ENCODE data around the gene LYG1. TPM values are rescaled to one million over a fixed set of nuclear protein-coding genes. Genes with fewer than 3 reads are reported as not detected.

LYG1 gene
- total RNA-seq, 2 experiments from 2014 or later = 1.4 to 1.6 TPM

DNA sequence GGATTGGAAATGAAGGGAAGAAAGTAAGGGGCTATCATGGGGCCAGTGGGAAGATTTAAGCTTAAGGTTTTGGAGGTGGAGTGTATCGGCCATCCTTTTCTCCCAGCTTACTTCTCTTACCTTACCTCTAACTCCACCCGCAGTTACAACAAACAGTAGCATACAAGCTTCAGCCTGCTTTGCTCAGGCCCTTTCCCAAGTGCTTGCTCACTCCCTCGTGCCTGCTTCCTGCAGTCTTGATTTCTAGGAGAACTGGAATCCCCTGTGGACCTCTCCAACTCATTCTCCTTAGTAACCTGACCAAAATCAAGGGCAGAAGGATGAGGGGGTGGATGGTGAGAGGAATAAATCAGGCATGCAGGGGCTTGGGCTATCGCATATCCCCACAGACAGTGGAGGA lies 39.8 kb downstream of the LYG1 start:
- DNase-seq = no peak
- Mint-ChIP-seq H3K4me3 (no peak overlapping the region), H3K4me1 (ENCODE audit: low read depth) (no peaks in the 10 kb centered on the region), H3K36me3 (ENCODE audit: low read depth) (no peaks in the 10 kb centered on the region), H3K27me3 (ENCODE audit: low read depth) (no peaks in the 10 kb centered on the region), H3K9me3 (ENCODE audit: insufficient read depth) (no peaks in the 10 kb centered on the region), H3K27ac (no peak overlapping the region)
- ChIA-PET CTCF (no interaction called here), POLR2A (no interaction called here)
- ATAC-seq = no peak

DNA sequence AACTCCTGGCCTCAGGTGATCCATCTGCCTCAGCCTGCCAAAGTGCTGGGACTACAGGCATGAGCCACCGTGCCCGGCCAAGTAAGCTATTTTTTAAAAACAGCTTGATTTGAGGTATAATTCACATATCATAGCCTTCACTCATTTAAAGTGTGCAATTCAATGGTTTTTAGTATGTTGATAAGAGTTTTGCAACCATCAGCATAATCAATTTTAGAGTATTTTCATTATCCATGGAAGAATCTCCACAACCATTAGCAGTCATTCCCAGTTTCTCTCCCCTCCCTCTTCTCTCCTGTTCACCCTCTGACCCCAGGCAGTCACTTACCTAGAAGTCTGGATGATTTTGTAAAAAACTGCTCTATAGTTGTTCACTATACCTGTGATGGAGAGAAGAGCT lies 40.8 kb downstream of the LYG1 start:
- ChIA-PET POLR2A (interaction anchor here (1.0 kb wide), 1 partner anchor 80 kb away, joined by 3 read pairs; no protein-coding TSS in a partner anchor), CTCF (no interaction called here)
- ATAC-seq (no peak), DNase-seq (no peak)
- H3K4me3 Mint-ChIP-seq = no peak overlapping the region
- H3K27me3 Mint-ChIP-seq (ENCODE audit: low read depth) = no peaks in the 10 kb centered on the region
- no peak overlapping the region for H3K27ac Mint-ChIP-seq
- H3K36me3 Mint-ChIP-seq (ENCODE audit: low read depth) = no peaks in the 10 kb centered on the region
- no peaks in the 10 kb centered on the region for H3K4me1 Mint-ChIP-seq (ENCODE audit: low read depth)
- no peaks in the 10 kb centered on the region for H3K9me3 Mint-ChIP-seq (ENCODE audit: insufficient read depth)

DNA sequence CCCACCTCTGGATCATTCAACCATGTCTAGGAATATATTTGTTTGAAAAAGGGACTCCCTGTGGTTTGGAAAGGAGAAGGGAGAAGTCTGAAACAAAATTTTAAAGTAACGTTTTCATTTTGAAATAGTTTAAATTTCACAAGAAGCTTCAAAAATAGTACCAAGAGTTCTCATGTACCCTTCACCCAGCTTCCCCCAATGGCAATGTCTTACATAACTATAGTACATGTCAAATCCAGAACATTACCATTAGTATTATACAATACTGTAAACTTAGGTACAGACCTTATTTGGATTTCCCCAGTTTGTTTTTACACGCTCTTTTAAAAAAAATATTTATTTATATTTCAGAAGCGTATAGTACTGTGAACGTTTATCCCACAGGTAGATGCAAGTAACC lies 41.5 kb downstream of the LYG1 start:
- no peaks in the 10 kb centered on the region for H3K27me3 Mint-ChIP-seq (ENCODE audit: low read depth)
- CTCF ChIA-PET = interaction anchor here (0.6 kb wide), 1 partner anchor 1599 kb away, joined by 3 read pairs; no protein-coding TSS in a partner anchor
- no peak overlapping the region for H3K4me3 Mint-ChIP-seq
- DNase-seq (no peak), ATAC-seq (no peak)
- H3K27ac Mint-ChIP-seq = no peak overlapping the region
- H3K9me3 Mint-ChIP-seq (ENCODE audit: insufficient read depth) = no peaks in the 10 kb centered on the region
- H3K4me1 Mint-ChIP-seq (ENCODE audit: low read depth) = no peaks in the 10 kb centered on the region
- POLR2A ChIA-PET = no interaction called here
- H3K36me3 Mint-ChIP-seq (ENCODE audit: low read depth) = no peaks in the 10 kb centered on the region

DNA sequence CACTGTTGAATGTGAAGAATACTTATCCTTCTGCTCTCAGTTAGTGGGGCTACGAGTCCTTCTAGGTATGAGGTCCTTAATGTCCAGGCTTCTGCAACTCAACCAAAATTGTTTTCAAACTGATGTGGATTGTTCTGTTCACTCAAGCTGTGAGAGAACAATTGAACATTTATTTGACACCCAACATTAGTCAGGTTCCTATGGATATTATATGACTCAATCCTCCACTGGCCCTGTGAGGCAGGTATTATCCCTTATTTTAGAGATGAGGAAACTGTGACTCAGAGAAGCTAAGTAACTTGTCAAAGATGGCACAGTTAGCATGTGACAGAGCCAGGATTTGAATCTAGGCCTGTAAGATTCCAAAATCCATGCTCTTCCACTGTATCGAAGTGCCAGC lies 44.3 kb downstream of the LYG1 start:
- H3K9me3 Mint-ChIP-seq (ENCODE audit: insufficient read depth) = no peaks in the 10 kb centered on the region
- ChIA-PET POLR2A (no interaction called here), CTCF (no interaction called here)
- ATAC-seq (no peak), DNase-seq (no peak)
- H3K27ac Mint-ChIP-seq = no peak overlapping the region
- no peak overlapping the region for H3K4me3 Mint-ChIP-seq
- no peaks in the 10 kb centered on the region for H3K36me3 Mint-ChIP-seq (ENCODE audit: low read depth)
- H3K4me1 Mint-ChIP-seq (ENCODE audit: low read depth) = no peaks in the 10 kb centered on the region
- no peaks in the 10 kb centered on the region for H3K27me3 Mint-ChIP-seq (ENCODE audit: low read depth)

DNA sequence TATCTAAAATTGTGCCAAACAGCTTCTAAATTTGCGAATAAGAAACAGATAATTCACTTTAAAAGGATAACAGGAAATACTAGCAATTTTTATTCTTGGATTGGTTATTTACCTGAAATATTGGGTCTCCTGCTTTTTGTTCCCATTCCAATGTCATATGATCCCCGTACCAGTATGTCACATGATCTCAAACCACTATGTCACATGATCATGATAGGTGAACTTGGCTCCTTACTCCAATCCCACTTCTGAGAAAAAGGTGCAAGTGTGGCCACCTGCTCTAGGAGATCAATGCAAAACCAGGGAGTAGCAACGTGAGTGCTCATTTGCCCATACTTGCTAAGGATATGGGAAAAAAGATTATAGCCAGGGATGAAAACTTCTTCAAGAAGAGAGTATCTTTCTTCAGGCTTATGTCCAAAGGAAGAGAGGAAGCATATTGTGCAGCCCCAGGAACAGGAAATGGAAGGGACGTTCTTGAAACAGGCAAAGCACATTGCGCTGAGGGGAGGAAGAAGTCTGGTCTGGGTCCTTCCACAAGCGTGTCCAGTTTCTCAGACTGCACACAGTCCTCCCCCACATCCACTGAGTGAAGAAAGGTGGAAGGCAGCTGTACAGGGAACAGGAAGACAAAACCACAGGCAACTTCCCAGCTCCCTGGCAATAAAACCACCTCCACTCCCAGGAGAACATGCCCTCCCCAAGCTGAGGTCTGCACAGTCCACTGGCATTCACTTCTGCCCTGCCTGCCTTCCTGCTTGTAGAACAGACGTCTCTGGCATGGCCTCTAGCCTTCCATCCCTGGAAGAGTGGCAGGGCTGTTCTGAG lies 45.3 kb downstream of the LYG1 start, which contains the start of gene LYG2:
Gene LYG2, minus strand, starts transcription at position 176 of the 828 bp plus-strand sequence. CDS start 1,406 bp downstream, outside the sequence.
- DNase-seq (no peak), ATAC-seq (no peak)
- CTCF ChIA-PET = no interaction called here
- H3K27ac Mint-ChIP-seq = no peak within 1 kb of the TSS
- H3K4me1 Mint-ChIP-seq (ENCODE audit: low read depth) = no peaks in the 10 kb centered on the region
- H3K9me3 Mint-ChIP-seq (ENCODE audit: insufficient read depth) = no peaks in the 10 kb centered on the region
- H3K4me3 Mint-ChIP-seq = no peak within 1 kb of the TSS
- POLR2A ChIA-PET = no interaction called here
- no peaks in the 10 kb centered on the region for H3K27me3 Mint-ChIP-seq (ENCODE audit: low read depth)
- H3K36me3 Mint-ChIP-seq (ENCODE audit: low read depth) = no peaks in the 10 kb centered on the region

DNA sequence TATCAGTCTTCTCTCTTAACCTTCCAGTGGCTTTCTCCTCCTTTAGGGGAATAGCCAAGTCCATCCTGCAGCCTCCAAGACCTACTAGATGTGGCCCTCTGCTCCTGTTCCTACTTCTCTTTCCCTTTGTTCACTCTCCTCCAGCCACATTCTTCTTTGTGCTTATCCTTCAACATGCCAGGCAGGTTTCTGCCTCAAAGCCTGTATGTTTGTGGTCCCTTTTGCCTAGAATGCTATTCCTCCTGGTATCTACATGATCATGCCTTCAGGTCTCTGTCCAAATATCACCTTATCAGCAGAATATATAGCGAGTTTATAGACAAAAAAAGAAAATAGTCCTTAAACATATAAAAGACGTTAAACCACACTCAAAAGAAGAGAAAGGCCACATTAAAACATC lies 51.0 kb downstream of the LYG1 start:
- Mint-ChIP-seq H3K4me3 (no peak overlapping the region), H3K27me3 (ENCODE audit: low read depth) (no peaks in the 10 kb centered on the region), H3K4me1 (ENCODE audit: low read depth) (no peaks in the 10 kb centered on the region), H3K27ac (no peak overlapping the region), H3K36me3 (ENCODE audit: low read depth) (no peaks in the 10 kb centered on the region), H3K9me3 (ENCODE audit: insufficient read depth) (no peaks in the 10 kb centered on the region)
- POLR2A ChIA-PET = no interaction called here
- ATAC-seq (no peak), DNase-seq (no peak)
- CTCF ChIA-PET = no interaction called here

DNA sequence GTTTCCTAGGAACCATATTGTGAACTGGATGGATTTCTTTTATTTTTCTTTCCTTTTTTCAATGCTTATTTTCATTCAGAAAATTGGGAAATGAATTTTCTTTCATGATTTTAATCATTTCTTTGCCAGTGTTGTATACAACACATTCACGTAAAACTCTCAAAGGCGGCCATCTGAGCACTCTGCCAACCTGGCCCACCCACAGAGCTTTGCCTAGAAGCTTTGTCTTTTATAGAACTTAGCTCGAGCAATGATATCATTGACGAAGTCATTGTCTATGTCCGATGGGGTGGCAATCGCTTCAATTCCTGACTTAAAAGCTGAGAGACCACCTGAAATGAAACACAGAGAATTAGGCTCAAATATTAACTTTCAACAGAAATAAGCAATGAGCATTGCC lies 58.8 kb downstream of the LYG1 start:
- no peak overlapping the region for H3K27ac Mint-ChIP-seq
- CTCF ChIA-PET = no interaction called here

DNA sequence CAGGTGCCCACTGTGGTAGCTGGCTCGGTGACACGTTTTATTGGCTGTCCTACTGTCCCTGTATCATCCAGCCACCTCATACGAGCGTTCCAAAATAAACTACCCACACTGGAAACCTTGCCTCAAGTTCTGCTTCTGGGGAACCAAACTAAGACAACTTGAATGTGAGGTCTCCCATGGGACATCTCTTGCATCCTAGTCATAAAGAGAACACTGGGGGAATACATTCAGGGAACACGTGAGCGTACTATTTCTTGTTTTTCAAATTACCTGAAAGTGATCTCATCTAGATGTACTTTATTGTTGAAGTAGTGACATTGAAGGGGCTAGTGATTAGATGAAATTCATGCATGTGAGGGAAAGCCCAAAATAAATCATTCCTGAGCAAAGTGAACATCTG lies 60.6 kb downstream of the LYG1 start:
- H3K4me1 Mint-ChIP-seq (ENCODE audit: low read depth) = no peaks in the 10 kb centered on the region
- ATAC-seq (no peak), DNase-seq (no peak)
- no peak overlapping the region for H3K4me3 Mint-ChIP-seq
- no peaks in the 10 kb centered on the region for H3K9me3 Mint-ChIP-seq (ENCODE audit: insufficient read depth)
- ChIA-PET CTCF (no interaction called here), POLR2A (no interaction called here)
- no peaks in the 10 kb centered on the region for H3K27me3 Mint-ChIP-seq (ENCODE audit: low read depth)
- H3K27ac Mint-ChIP-seq = no peak overlapping the region
- H3K36me3 Mint-ChIP-seq (ENCODE audit: low read depth) = no peaks in the 10 kb centered on the region

More for the DNA sequence above, 58.8 kb downstream of the LYG1 start:
- Mint-ChIP-seq H3K4me3 (no peak overlapping the region), H3K36me3 (ENCODE audit: low read depth) (no peaks in the 10 kb centered on the region), H3K4me1 (ENCODE audit: low read depth) (no peaks in the 10 kb centered on the region), H3K9me3 (ENCODE audit: insufficient read depth) (no peaks in the 10 kb centered on the region), H3K27me3 (ENCODE audit: low read depth) (no peaks in the 10 kb centered on the region)
- DNase-seq (no peak), ATAC-seq (no peak)
- POLR2A ChIA-PET = no interaction called here

DNA sequence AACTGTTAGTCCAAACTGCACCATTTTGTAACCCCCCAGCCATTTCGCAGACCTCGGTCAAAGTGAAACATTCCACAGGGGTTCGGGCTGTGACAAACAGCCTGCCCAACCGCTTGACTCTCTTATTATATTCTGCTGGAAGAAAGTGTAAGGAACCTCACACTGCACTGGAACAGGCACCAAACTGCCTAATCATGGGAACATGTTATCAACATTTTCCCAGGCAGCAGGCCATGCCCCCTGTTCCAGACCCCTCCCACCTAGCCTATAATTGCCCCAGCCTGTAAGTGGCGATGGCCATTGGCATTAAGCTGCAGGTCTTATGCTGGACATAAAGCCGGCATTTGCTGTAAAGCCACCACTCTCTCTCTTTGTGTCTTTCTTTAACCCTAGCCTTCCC lies 62.4 kb downstream of the LYG1 start:
- Mint-ChIP-seq H3K27me3 (ENCODE audit: low read depth) (no peaks in the 10 kb centered on the region), H3K9me3 (ENCODE audit: insufficient read depth) (no peaks in the 10 kb centered on the region), H3K27ac (no peak overlapping the region), H3K4me1 (ENCODE audit: low read depth) (no peaks in the 10 kb centered on the region), H3K36me3 (ENCODE audit: low read depth) (no peaks in the 10 kb centered on the region), H3K4me3 (no peak overlapping the region)
- DNase-seq (no peak), ATAC-seq (no peak)
- POLR2A ChIA-PET = no interaction called here
- CTCF ChIA-PET = no interaction called here

Other genes with a start within 250 kb of the LYG1 start
- under 1 TPM; 0.37 to 0.86 TPM for gene C2orf15, start 159.5 kb downstream of the LYG1 start, total RNA-seq
- 1 to 10 TPM; 6.0 to 6.9 TPM for gene TSGA10, start 146.3 kb downstream of the LYG1 start, total RNA-seq
- 1 to 10 TPM; 7.5 to 7.9 TPM for gene LIPT1, start 146.2 kb downstream of the LYG1 start, total RNA-seq
- 10 to 100 TPM; 51.3 to 53.3 TPM for gene MITD1, start 120.1 kb downstream of the LYG1 start, total RNA-seq
- 10 to 100 TPM; 23.3 to 24.4 TPM for gene MRPL30, start 120.0 kb downstream of the LYG1 start, total RNA-seq
- not detected for gene LYG2, start 45.5 kb downstream of the LYG1 start, total RNA-seq
- gene TXNDC9, start 35.1 kb upstream of the LYG1 start, total RNA-seq = 10 to 100 TPM; 34.7 to 38.3 TPM
- 10 to 100 TPM; 47.5 TPM for gene EIF5B, start 36.2 kb upstream of the LYG1 start, total RNA-seq
- 10 to 100 TPM; 39.4 to 42.1 TPM for gene REV1, start 188.8 kb upstream of the LYG1 start, total RNA-seq